GM21423 (cell line): ENCODE measurements around the gene MZB1.
"Not testable (repeated sequence)": the region's sequence is repeated elsewhere in the genome, so short reads cannot be mapped to it uniquely, and the experiment has no call there.

ENCODE experiments used
- ATAC-seq: cut with Tn5 transposase; IDR thresholded peaks from one replicate; pipeline ENCODE4 v1.9.1; 2021; ENCODE audit warnings: mild to moderate bottlenecking, moderate library complexity; ENCODE audit not compliant: unreplicated experiment

MZB1 gene

GRCh38 chr5:139378101-139378825 is 11.4 kb downstream of the MZB1 start:
- ATAC-seq: no peak

- no peak for ATAC-seq
Observed at GRCh38 chr5:139377226-139377625, 12.5 kb downstream of the MZB1 start.

GRCh38 chr5:139376364-139376763 is 13.3 kb downstream of the MZB1 start:
- ATAC-seq: no peak

GRCh38 chr5:139374909-139375308 is 14.8 kb downstream of the MZB1 start:
- ATAC-seq: no peak

GRCh38 chr5:139371482-139372435 is 18.0 kb downstream of the MZB1 start:
- no peak for ATAC-seq

- ATAC-seq: no peak
Observed at GRCh38 chr5:139369181-139369580, 20.5 kb downstream of the MZB1 start.

GRCh38 chr5:139368613-139369012 is 21.1 kb downstream of the MZB1 start:
- ATAC-seq: no peak

GRCh38 chr5:139364466-139364865 is 25.2 kb downstream of the MZB1 start:
- ATAC-seq: no peak

- ATAC-seq: no peak
Observed at GRCh38 chr5:139363937-139364336, 25.8 kb downstream of the MZB1 start.

- ATAC-seq: no peak
Observed at GRCh38 chr5:139361835-139362429, 27.8 kb downstream of the MZB1 start.

GRCh38 chr5:139360384-139360783 is 29.3 kb downstream of the MZB1 start:
- no peak for ATAC-seq

- ATAC-seq: no peak
Observed at GRCh38 chr5:139358064-139358463, 31.6 kb downstream of the MZB1 start.

- not testable (repeated sequence) for ATAC-seq
Observed at GRCh38 chr5:139355900-139356299, 33.8 kb downstream of the MZB1 start.

- no peak for ATAC-seq
Observed at GRCh38 chr5:139354186-139354585, 35.5 kb downstream of the MZB1 start.

- not testable (repeated sequence) for ATAC-seq
Observed at GRCh38 chr5:139347863-139348262, 41.9 kb downstream of the MZB1 start.

GRCh38 chr5:139345442-139345841 is 44.3 kb downstream of the MZB1 start:
- not testable (repeated sequence) for ATAC-seq

GRCh38 chr5:139344177-139344576 is 45.5 kb downstream of the MZB1 start:
- no peak for ATAC-seq

GRCh38 chr5:139343476-139343875 is 46.2 kb downstream of the MZB1 start:
- ATAC-seq: no peak

GRCh38 chr5:139342423-139342723 is 47.3 kb downstream of the MZB1 start:
- ATAC-seq: peak; percentile 42

- peak; percentile 96 for ATAC-seq
Observed at GRCh38 chr5:139341689-139342422, 47.9 kb downstream of the MZB1 start, which contains the start of gene PAIP2. TSS of gene PAIP2 (plus strand) at chr5:139341854. CDS start at chr5:139363785, 21,931 bp downstream.

- no peak for ATAC-seq
Observed at GRCh38 chr5:139341187-139341688, 48.5 kb downstream of the MZB1 start.
